Middle frontal gyrus (tissue), 1 donor: ENCODE data around the gene FIGNL1.

Experiments used
- DNase-seq: peaks from one replicate; pipeline ENCODE4 v3.0.0-alpha.2; 2015; ENCODE audit warnings: low spot score; ENCODE audit errors: extremely low spot score

FIGNL1 gene

GRCh38 chr7:50399206-50399605 lies 50.9 kb downstream of the FIGNL1 start:
- DNase-seq = no peak

DNA sequence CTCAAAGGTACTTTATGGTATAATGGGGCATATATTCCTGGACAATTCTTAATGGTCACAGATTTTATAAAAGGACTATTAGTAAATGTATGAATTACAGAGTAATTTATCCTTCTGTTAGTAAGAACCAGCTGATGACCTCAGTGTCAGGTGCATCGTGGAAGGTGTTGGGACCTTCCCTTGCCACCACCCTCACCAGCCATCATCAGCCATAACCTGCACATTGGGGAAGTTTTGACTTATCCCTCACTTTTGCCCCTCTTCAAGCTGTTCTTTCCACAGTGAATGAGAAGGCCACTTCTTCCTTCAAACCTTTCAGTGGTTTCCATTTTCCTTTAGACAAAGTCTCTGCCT lies 52.2 kb downstream of the FIGNL1 start:
- no peak for DNase-seq

GRCh38 chr7:50397320-50397970 lies 52.7 kb downstream of the FIGNL1 start:
- DNase-seq = no peak

- no peak for DNase-seq
Measured at GRCh38 chr7:50396856-50397255, 53.3 kb downstream of the FIGNL1 start.

GRCh38 chr7:50394315-50394714 lies 55.8 kb downstream of the FIGNL1 start:
- no peak for DNase-seq
